NCI-H526 (cell line): ENCODE data around the gene BCAR3.

Source experiments
- DNase-seq, 2 experiments: peaks; one replicate each; lab custom pipeline; 2025; lab: John Stamatoyannopoulos, UW

BCAR3 gene

GRCh38 chr1:93616221-93616995, 65.2 kb downstream of the BCAR3 start:
- DNase-seq: peak in 1 of 2 experiments; percentile 46

- peak; percentile 73 to 89 for DNase-seq
These were observed 66.0 kb downstream of the BCAR3 start for GRCh38 chr1:93615582-93616150.

- no peak for DNase-seq
These were observed 66.6 kb downstream of the BCAR3 start for GRCh38 chr1:93614986-93615581.

GRCh38 chr1:93614541-93614940, 67.1 kb downstream of the BCAR3 start:
- no peak for DNase-seq

- no peak for DNase-seq
These were observed 67.7 kb downstream of the BCAR3 start for GRCh38 chr1:93613898-93614297.

- DNase-seq: no peak
These were observed 69.1 kb downstream of the BCAR3 start for GRCh38 chr1:93612510-93612909.

- DNase-seq: no peak
These were observed 70.0 kb downstream of the BCAR3 start for GRCh38 chr1:93611668-93612067.

GRCh38 chr1:93609536-93609935, 72.1 kb downstream of the BCAR3 start:
- no peak for DNase-seq

GRCh38 chr1:93608187-93609109, 73.2 kb downstream of the BCAR3 start:
- DNase-seq: no peak

GRCh38 chr1:93607814-93608186, 73.8 kb downstream of the BCAR3 start:
- no peak for DNase-seq

- no peak for DNase-seq
These were observed 75.7 kb downstream of the BCAR3 start for GRCh38 chr1:93605812-93606512.

GRCh38 chr1:93605026-93605568, 76.5 kb downstream of the BCAR3 start:
- DNase-seq: no peak

GRCh38 chr1:93604411-93604810, 77.2 kb downstream of the BCAR3 start:
- DNase-seq: no peak

- no peak for DNase-seq
These were observed 78.0 kb downstream of the BCAR3 start for GRCh38 chr1:93603601-93604000.

GRCh38 chr1:93603106-93603505, 78.5 kb downstream of the BCAR3 start:
- DNase-seq: no peak

GRCh38 chr1:93602101-93602500, 79.5 kb downstream of the BCAR3 start:
- DNase-seq: no peak

- DNase-seq: no peak
These were observed 80.0 kb downstream of the BCAR3 start for GRCh38 chr1:93601686-93602085.

GRCh38 chr1:93600663-93601062, 81.0 kb downstream of the BCAR3 start:
- no peak for DNase-seq

- no peak for DNase-seq
These were observed 82.2 kb downstream of the BCAR3 start for GRCh38 chr1:93599479-93599878.

- DNase-seq: no peak
These were observed 82.7 kb downstream of the BCAR3 start for GRCh38 chr1:93598861-93599439.

- no peak for DNase-seq
These were observed 83.2 kb downstream of the BCAR3 start for GRCh38 chr1:93598396-93598795.
